Measurements from ENCODE around the gene KCNC1.

KCNC1 gene

GRCh38 chr11:17775035-17775348, 40.4 kb downstream of the KCNC1 start:
- Histone ChIP-seq H3K36me3 (ENCODE audit: control insufficient read depth, insufficient read depth, low read length) (no peaks in the 10 kb centered on the region), H3K27me3 (ENCODE audit: control insufficient read depth, insufficient read depth, low read length) (no peaks in the 10 kb centered on the region), H3K4me3 (ENCODE audit: low read length) (no peak overlapping the region), H3K9me3 (ENCODE audit: control insufficient read depth, insufficient read depth, low read length) (no peaks in the 10 kb centered on the region), H3K4me1 (ENCODE audit: control insufficient read depth, insufficient read depth, low read length) (no peaks in the 10 kb centered on the region), H3K27ac (ENCODE audit: low read length) (no peak overlapping the region)
- WGBS (ENCODE audit: insufficient coverage, insufficient read length), result no CpG with 5 or more reads among the region's 3 CpGs
- DNase-seq (ENCODE audit: low read depth, low spot score), result no peak

GRCh38 chr11:17775507-17776211, 41.1 kb downstream of the KCNC1 start:
- Histone ChIP-seq H3K9me3 (ENCODE audit: control insufficient read depth, insufficient read depth, low read length) (no peaks in the 10 kb centered on the region), H3K27me3 (ENCODE audit: control insufficient read depth, insufficient read depth, low read length) (no peaks in the 10 kb centered on the region), H3K27ac (ENCODE audit: low read length) (no peak overlapping the region), H3K36me3 (ENCODE audit: control insufficient read depth, insufficient read depth, low read length) (no peaks in the 10 kb centered on the region), H3K4me1 (ENCODE audit: control insufficient read depth, insufficient read depth, low read length) (no peaks in the 10 kb centered on the region), H3K4me3 (ENCODE audit: low read length) (no peak overlapping the region)
- DNase-seq (ENCODE audit: low read depth, low spot score), result no peak
- no CpG with 5 or more reads among the region's 18 CpGs for WGBS (ENCODE audit: insufficient coverage, insufficient read length)

GRCh38 chr11:17776212-17776875, 41.8 kb downstream of the KCNC1 start:
- no peaks in the 10 kb centered on the region for H3K36me3 ChIP-seq (ENCODE audit: control insufficient read depth, insufficient read depth, low read length)
- no peak overlapping the region for H3K4me3 ChIP-seq (ENCODE audit: low read length)
- no peaks in the 10 kb centered on the region for H3K27me3 ChIP-seq (ENCODE audit: control insufficient read depth, insufficient read depth, low read length)
- no CpG with 5 or more reads among the region's 15 CpGs for WGBS (ENCODE audit: insufficient coverage, insufficient read length)
- H3K9me3 ChIP-seq (ENCODE audit: control insufficient read depth, insufficient read depth, low read length), result no peaks in the 10 kb centered on the region
- no peaks in the 10 kb centered on the region for H3K4me1 ChIP-seq (ENCODE audit: control insufficient read depth, insufficient read depth, low read length)
- no peak for DNase-seq (ENCODE audit: low read depth, low spot score)
- H3K27ac ChIP-seq (ENCODE audit: low read length), result no peak overlapping the region

- H3K4me3 ChIP-seq (ENCODE audit: low read length), result no peak overlapping the region
- WGBS (ENCODE audit: insufficient coverage, insufficient read length), result no CpG with 5 or more reads among the region's 16 CpGs
- no peak overlapping the region for H3K27ac ChIP-seq (ENCODE audit: low read length)
- no peaks in the 10 kb centered on the region for H3K27me3 ChIP-seq (ENCODE audit: control insufficient read depth, insufficient read depth, low read length)
- H3K36me3 ChIP-seq (ENCODE audit: control insufficient read depth, insufficient read depth, low read length), result no peaks in the 10 kb centered on the region
- H3K4me1 ChIP-seq (ENCODE audit: control insufficient read depth, insufficient read depth, low read length), result no peaks in the 10 kb centered on the region
- no peaks in the 10 kb centered on the region for H3K9me3 ChIP-seq (ENCODE audit: control insufficient read depth, insufficient read depth, low read length)
- no peak for DNase-seq (ENCODE audit: low read depth, low spot score)
These were observed 42.6 kb downstream of the KCNC1 start for GRCh38 chr11:17777086-17777737.

- H3K4me1 ChIP-seq (ENCODE audit: control insufficient read depth, insufficient read depth, low read length), result no peaks in the 10 kb centered on the region
- H3K36me3 ChIP-seq (ENCODE audit: control insufficient read depth, insufficient read depth, low read length), result no peaks in the 10 kb centered on the region
- H3K9me3 ChIP-seq (ENCODE audit: control insufficient read depth, insufficient read depth, low read length), result no peaks in the 10 kb centered on the region
- no peaks in the 10 kb centered on the region for H3K27me3 ChIP-seq (ENCODE audit: control insufficient read depth, insufficient read depth, low read length)
- no peak overlapping the region for H3K4me3 ChIP-seq (ENCODE audit: low read length)
- DNase-seq (ENCODE audit: low read depth, low spot score), result no peak
- WGBS (ENCODE audit: insufficient coverage, insufficient read length), result no CpG with 5 or more reads among the region's 13 CpGs
- no peak overlapping the region for H3K27ac ChIP-seq (ENCODE audit: low read length)
These were observed 43.1 kb downstream of the KCNC1 start for GRCh38 chr11:17777738-17778091.

GRCh38 chr11:17778352-17778751, 43.8 kb downstream of the KCNC1 start:
- H3K27me3 ChIP-seq (ENCODE audit: control insufficient read depth, insufficient read depth, low read length), result no peaks in the 10 kb centered on the region
- WGBS (ENCODE audit: insufficient coverage, insufficient read length), result no CpG with 5 or more reads among the region's 5 CpGs
- no peaks in the 10 kb centered on the region for H3K4me1 ChIP-seq (ENCODE audit: control insufficient read depth, insufficient read depth, low read length)
- no peak for DNase-seq (ENCODE audit: low read depth, low spot score)
- no peak overlapping the region for H3K27ac ChIP-seq (ENCODE audit: low read length)
- no peak overlapping the region for H3K4me3 ChIP-seq (ENCODE audit: low read length)
- no peaks in the 10 kb centered on the region for H3K36me3 ChIP-seq (ENCODE audit: control insufficient read depth, insufficient read depth, low read length)
- no peaks in the 10 kb centered on the region for H3K9me3 ChIP-seq (ENCODE audit: control insufficient read depth, insufficient read depth, low read length)

GRCh38 chr11:17778956-17779860, 44.6 kb downstream of the KCNC1 start:
- no peaks in the 10 kb centered on the region for H3K9me3 ChIP-seq (ENCODE audit: control insufficient read depth, insufficient read depth, low read length)
- no peak overlapping the region for H3K4me3 ChIP-seq (ENCODE audit: low read length)
- no CpG with 5 or more reads among the region's 40 CpGs for WGBS (ENCODE audit: insufficient coverage, insufficient read length)
- no peak overlapping the region for H3K27ac ChIP-seq (ENCODE audit: low read length)
- no peak for DNase-seq (ENCODE audit: low read depth, low spot score)
- H3K36me3 ChIP-seq (ENCODE audit: control insufficient read depth, insufficient read depth, low read length), result no peaks in the 10 kb centered on the region
- H3K27me3 ChIP-seq (ENCODE audit: control insufficient read depth, insufficient read depth, low read length), result no peaks in the 10 kb centered on the region
- no peaks in the 10 kb centered on the region for H3K4me1 ChIP-seq (ENCODE audit: control insufficient read depth, insufficient read depth, low read length)

GRCh38 chr11:17779861-17780594, 45.4 kb downstream of the KCNC1 start:
- WGBS (ENCODE audit: insufficient coverage, insufficient read length), result no CpG with 5 or more reads among the region's 14 CpGs
- no peak overlapping the region for H3K27ac ChIP-seq (ENCODE audit: low read length)
- H3K27me3 ChIP-seq (ENCODE audit: control insufficient read depth, insufficient read depth, low read length), result no peaks in the 10 kb centered on the region
- H3K4me1 ChIP-seq (ENCODE audit: control insufficient read depth, insufficient read depth, low read length), result no peaks in the 10 kb centered on the region
- no peaks in the 10 kb centered on the region for H3K9me3 ChIP-seq (ENCODE audit: control insufficient read depth, insufficient read depth, low read length)
- no peak for DNase-seq (ENCODE audit: low read depth, low spot score)
- no peak overlapping the region for H3K4me3 ChIP-seq (ENCODE audit: low read length)
- no peaks in the 10 kb centered on the region for H3K36me3 ChIP-seq (ENCODE audit: control insufficient read depth, insufficient read depth, low read length)

GRCh38 chr11:17780668-17781067, 46.1 kb downstream of the KCNC1 start:
- no peaks in the 10 kb centered on the region for H3K4me1 ChIP-seq (ENCODE audit: control insufficient read depth, insufficient read depth, low read length)
- no CpG with 5 or more reads among the region's 15 CpGs for WGBS (ENCODE audit: insufficient coverage, insufficient read length)

GRCh38 chr11:17781221-17781620, 46.6 kb downstream of the KCNC1 start:
- Histone ChIP-seq H3K9me3 (ENCODE audit: control insufficient read depth, insufficient read depth, low read length) (no peaks in the 10 kb centered on the region), H3K27ac (ENCODE audit: low read length) (no peak overlapping the region), H3K4me1 (ENCODE audit: control insufficient read depth, insufficient read depth, low read length) (no peaks in the 10 kb centered on the region), H3K27me3 (ENCODE audit: control insufficient read depth, insufficient read depth, low read length) (no peaks in the 10 kb centered on the region), H3K36me3 (ENCODE audit: control insufficient read depth, insufficient read depth, low read length) (no peaks in the 10 kb centered on the region), H3K4me3 (ENCODE audit: low read length) (no peak overlapping the region)
- no peak for DNase-seq (ENCODE audit: low read depth, low spot score)
- WGBS (ENCODE audit: insufficient coverage, insufficient read length), result no CpG with 5 or more reads among the region's 12 CpGs

More at GRCh38 chr11:17780668-17781067, 46.1 kb downstream of the KCNC1 start:
- Histone ChIP-seq H3K27me3 (ENCODE audit: control insufficient read depth, insufficient read depth, low read length) (no peaks in the 10 kb centered on the region), H3K27ac (ENCODE audit: low read length) (no peak overlapping the region), H3K4me3 (ENCODE audit: low read length) (no peak overlapping the region), H3K9me3 (ENCODE audit: control insufficient read depth, insufficient read depth, low read length) (no peaks in the 10 kb centered on the region), H3K36me3 (ENCODE audit: control insufficient read depth, insufficient read depth, low read length) (no peaks in the 10 kb centered on the region)
- no peak for DNase-seq (ENCODE audit: low read depth, low spot score)

All from iPS DF 6.9 (cell line).